AG09309 (cell line): ENCODE measurements around the gene ADGRB2.

Source experiments
- DNase-seq: peaks from one replicate; pipeline ENCODE4 v3.0.0-alpha.2; 2010; ENCODE audit warnings: low read depth
- H3K4me3 ChIP-seq: 2 replicates; pipeline ENCODE4 v1.5.1; 2011; ENCODE audit warnings: mild to moderate bottlenecking, low read depth, low read length, moderate library complexity; ENCODE audit not compliant: control insufficient read depth
- CTCF ChIP-seq: IDR thresholded peaks from 2 replicates; pipeline ENCODE4 v1.5.1; 2011; ENCODE audit warnings: mild to moderate bottlenecking, low read depth, low read length, inconsistent platforms; ENCODE audit not compliant: insufficient read depth, control insufficient read depth; ENCODE audit errors: missing control alignments

Gene ADGRB2

GRCh38 chr1:31764312-31765040 is at the start of gene ADGRB2:
Gene ADGRB2 (minus strand): TSS chr1:31764340. CDS start chr1:31757221, 7,119 bp downstream.
- peak within 1 kb of the TSS; percentile 67 for H3K4me3 ChIP-seq
- peak; percentile 5 for TF ChIP-seq CTCF
- DNase-seq = no peak

GRCh38 chr1:31812158-31812829 is 48.2 kb upstream of the ADGRB2 start:
- no peak for DNase-seq
- no peak overlapping the region for H3K4me3 ChIP-seq
- no peak for TF ChIP-seq CTCF

- DNase-seq = no peak
- H3K4me3 ChIP-seq = no peak overlapping the region
- no peak for TF ChIP-seq CTCF
These were observed 47.5 kb upstream of the ADGRB2 start for GRCh38 chr1:31811605-31812004.

GRCh38 chr1:31809698-31810097 is 45.6 kb upstream of the ADGRB2 start:
- H3K4me3 ChIP-seq = no peak overlapping the region
- TF ChIP-seq CTCF = no peak
- no peak for DNase-seq

GRCh38 chr1:31807273-31808048 is 43.3 kb upstream of the ADGRB2 start:
- no peak overlapping the region for H3K4me3 ChIP-seq
- TF ChIP-seq CTCF = no peak
- DNase-seq = no peak

GRCh38 chr1:31805318-31805717 is 41.2 kb upstream of the ADGRB2 start:
- no peak overlapping the region for H3K4me3 ChIP-seq
- TF ChIP-seq CTCF = no peak
- DNase-seq = no peak
